ENCODE results near the gene SPON1.
"Not testable (repeated sequence)": the region's sequence is repeated elsewhere in the genome, so short reads cannot be mapped to it uniquely, and the experiment has no call there.

Gene SPON1

GRCh38 chr11:14232652-14233051 is 270.1 kb downstream of the SPON1 start:
- no peak for ATAC-seq
- Mint-ChIP-seq H3K27ac (no peak overlapping the region), H3K4me1 (peaks cover 3% of the 10 kb centered on the region), H3K9me3 (no peaks in the 10 kb centered on the region), H3K36me3 (ENCODE audit: low read depth) (no peaks in the 10 kb centered on the region), H3K4me3 (no peak overlapping the region), H3K27me3 (peaks cover 2% of the 10 kb centered on the region)
- no peak for DNase-seq

DNA sequence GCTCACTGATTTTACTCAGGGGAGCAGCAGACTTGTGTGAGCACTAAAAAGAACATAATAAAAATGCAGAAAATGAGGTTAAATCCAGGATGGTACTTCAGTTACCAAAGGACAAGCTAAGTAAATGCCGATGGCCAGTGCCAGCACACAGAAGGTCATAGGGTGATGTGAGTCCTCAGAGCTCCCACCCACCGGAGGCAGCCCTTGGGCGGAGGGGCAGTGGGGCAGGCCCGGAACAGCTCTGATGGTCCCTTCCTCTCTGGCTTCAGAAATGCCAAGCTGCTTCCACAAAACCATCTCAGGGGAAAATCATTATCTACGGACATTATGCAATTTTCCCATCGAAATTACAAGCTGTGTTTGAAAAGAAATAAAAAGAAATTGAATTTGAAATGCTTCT is 271.9 kb downstream of the SPON1 start:
- peaks cover 6% of the 10 kb centered on the region for H3K4me1 Mint-ChIP-seq
- DNase-seq: no peak
- no peaks in the 10 kb centered on the region for H3K9me3 Mint-ChIP-seq
- no peak overlapping the region for H3K27ac Mint-ChIP-seq
- no peak overlapping the region for H3K4me3 Mint-ChIP-seq
- ATAC-seq: no peak
- peaks cover 2% of the 10 kb centered on the region for H3K27me3 Mint-ChIP-seq
- no peaks in the 10 kb centered on the region for H3K36me3 Mint-ChIP-seq (ENCODE audit: low read depth)

DNA sequence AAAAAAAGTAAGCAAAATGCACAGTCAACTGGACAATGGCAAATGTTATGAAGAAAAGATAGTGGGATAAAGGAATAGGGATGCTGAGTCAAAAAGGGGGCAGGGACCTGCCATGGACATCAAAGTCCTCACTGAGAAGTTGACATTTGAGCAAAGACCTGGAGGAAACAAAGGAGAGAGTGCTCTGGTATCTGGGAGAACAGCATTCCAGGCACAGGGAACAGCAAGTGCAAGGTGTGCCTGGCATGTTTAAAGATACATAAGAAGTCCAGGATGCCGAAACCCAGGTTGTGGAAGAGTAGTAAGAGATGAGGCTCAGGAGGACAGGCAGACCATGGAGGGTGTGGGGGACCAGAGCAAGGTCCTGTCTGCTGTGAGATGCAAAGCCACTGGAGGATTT is 273.2 kb downstream of the SPON1 start:
- Mint-ChIP-seq H3K27ac (no peak overlapping the region), H3K36me3 (ENCODE audit: low read depth) (no peaks in the 10 kb centered on the region), H3K27me3 (peaks cover under 1% of the 10 kb centered on the region), H3K4me3 (no peak overlapping the region), H3K4me1 (peaks cover 6% of the 10 kb centered on the region), H3K9me3 (no peaks in the 10 kb centered on the region)
- ATAC-seq: no peak
- no peak for DNase-seq

- DNase-seq: no peak
Measured at GRCh38 chr11:14237444-14237961, 275.0 kb downstream of the SPON1 start.

DNA sequence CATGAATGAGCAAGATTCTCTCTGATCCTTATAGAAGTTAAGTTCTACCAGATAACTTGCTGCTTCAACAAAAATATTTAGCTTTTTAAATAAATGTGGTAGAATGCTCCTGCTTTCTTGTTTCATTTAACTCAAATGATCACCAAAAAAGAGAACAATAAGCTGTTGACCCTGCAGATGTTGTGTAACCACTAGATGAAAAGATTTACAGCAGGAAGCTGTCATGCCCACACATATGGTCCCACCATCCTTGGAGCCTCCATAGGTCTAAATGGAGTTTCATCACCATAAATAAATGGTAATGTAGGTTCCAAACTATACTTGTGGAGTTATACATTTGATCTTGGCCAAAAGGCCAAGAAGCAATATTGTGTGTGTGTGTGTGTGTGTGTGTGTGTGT is 277.7 kb downstream of the SPON1 start:
- DNase-seq (no peak), ATAC-seq (no peak)
- Mint-ChIP-seq H3K27ac (no peak overlapping the region), H3K27me3 (no peaks in the 10 kb centered on the region), H3K4me1 (peaks cover 6% of the 10 kb centered on the region), H3K4me3 (no peak overlapping the region), H3K9me3 (no peaks in the 10 kb centered on the region), H3K36me3 (ENCODE audit: low read depth) (peaks cover 2% of the 10 kb centered on the region)

More at GRCh38 chr11:14237444-14237961, 275.0 kb downstream of the SPON1 start:
- Mint-ChIP-seq H3K27ac (no peak overlapping the region), H3K36me3 (ENCODE audit: low read depth) (no peaks in the 10 kb centered on the region), H3K27me3 (no peaks in the 10 kb centered on the region), H3K9me3 (no peaks in the 10 kb centered on the region), H3K4me1 (peaks cover 6% of the 10 kb centered on the region), H3K4me3 (no peak overlapping the region)
- peak; percentile 56 for ATAC-seq

- Mint-ChIP-seq H3K4me3 (no peak overlapping the region), H3K36me3 (ENCODE audit: low read depth) (peaks cover 2% of the 10 kb centered on the region), H3K27ac (no peak overlapping the region), H3K27me3 (no peaks in the 10 kb centered on the region), H3K9me3 (no peaks in the 10 kb centered on the region), H3K4me1 (peaks cover 6% of the 10 kb centered on the region)
- ATAC-seq: no peak
- no peak for DNase-seq
Measured at GRCh38 chr11:14240951-14241350, 278.4 kb downstream of the SPON1 start.

GRCh38 chr11:14242187-14242586 is 279.7 kb downstream of the SPON1 start:
- no peaks in the 10 kb centered on the region for H3K9me3 Mint-ChIP-seq
- DNase-seq: no peak
- peaks cover 4% of the 10 kb centered on the region for H3K4me1 Mint-ChIP-seq
- peaks cover 2% of the 10 kb centered on the region for H3K36me3 Mint-ChIP-seq (ENCODE audit: low read depth)
- H3K27ac Mint-ChIP-seq: no peak overlapping the region
- H3K27me3 Mint-ChIP-seq: no peaks in the 10 kb centered on the region
- H3K4me3 Mint-ChIP-seq: no peak overlapping the region
- ATAC-seq: no peak

DNA sequence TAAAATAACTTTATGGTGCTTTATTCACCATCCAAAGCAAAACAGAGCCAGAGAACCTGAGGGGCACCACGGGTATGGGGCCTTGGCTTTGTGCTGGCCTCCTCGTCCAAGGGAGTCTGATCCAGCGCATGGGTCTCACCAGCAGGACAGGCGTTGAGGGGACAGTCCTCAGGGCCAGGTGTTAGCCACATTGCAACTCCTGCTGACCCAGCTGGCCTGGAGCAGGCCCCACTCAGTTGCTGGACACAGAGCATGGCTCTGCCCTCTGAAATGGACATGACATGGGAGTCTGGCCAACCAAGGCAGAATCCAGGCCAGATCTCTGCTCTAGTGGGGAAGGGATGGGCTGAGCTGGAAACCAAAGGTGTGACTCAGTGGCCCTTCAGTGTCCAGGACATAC is 280.2 kb downstream of the SPON1 start:
- peaks cover 2% of the 10 kb centered on the region for H3K36me3 Mint-ChIP-seq (ENCODE audit: low read depth)
- peaks cover under 1% of the 10 kb centered on the region for H3K27me3 Mint-ChIP-seq
- H3K4me1 Mint-ChIP-seq: peaks cover 4% of the 10 kb centered on the region
- DNase-seq: no peak
- no peaks in the 10 kb centered on the region for H3K9me3 Mint-ChIP-seq
- no peak overlapping the region for H3K4me3 Mint-ChIP-seq
- H3K27ac Mint-ChIP-seq: no peak overlapping the region
- ATAC-seq: no peak

DNA sequence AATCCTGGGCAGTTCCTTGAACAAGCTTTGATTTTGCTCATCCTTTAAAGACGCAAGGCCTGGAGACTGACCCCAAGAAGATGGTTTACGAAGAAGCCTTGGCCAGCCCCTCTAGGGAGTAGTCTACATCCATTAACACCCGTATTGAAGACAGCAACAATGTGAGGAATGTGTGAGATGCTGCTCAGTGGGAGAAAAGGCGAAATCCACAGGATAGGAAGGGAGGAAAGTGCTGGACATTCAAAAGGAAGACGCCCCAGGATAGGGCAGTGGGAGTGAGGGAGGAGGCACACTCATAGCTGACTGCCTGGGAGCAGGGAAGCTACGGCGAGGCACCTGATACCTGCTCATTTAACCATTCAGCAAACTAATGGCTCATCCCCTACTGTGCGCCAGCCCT is 282.4 kb downstream of the SPON1 start:
- H3K4me3 Mint-ChIP-seq: no peak overlapping the region
- no peak for ATAC-seq
- H3K9me3 Mint-ChIP-seq: no peaks in the 10 kb centered on the region
- peaks cover 2% of the 10 kb centered on the region for H3K36me3 Mint-ChIP-seq (ENCODE audit: low read depth)
- no peak for DNase-seq
- peaks cover 2% of the 10 kb centered on the region for H3K27me3 Mint-ChIP-seq
- H3K27ac Mint-ChIP-seq: no peak overlapping the region
- peaks cover 15% of the 10 kb centered on the region for H3K4me1 Mint-ChIP-seq

DNA sequence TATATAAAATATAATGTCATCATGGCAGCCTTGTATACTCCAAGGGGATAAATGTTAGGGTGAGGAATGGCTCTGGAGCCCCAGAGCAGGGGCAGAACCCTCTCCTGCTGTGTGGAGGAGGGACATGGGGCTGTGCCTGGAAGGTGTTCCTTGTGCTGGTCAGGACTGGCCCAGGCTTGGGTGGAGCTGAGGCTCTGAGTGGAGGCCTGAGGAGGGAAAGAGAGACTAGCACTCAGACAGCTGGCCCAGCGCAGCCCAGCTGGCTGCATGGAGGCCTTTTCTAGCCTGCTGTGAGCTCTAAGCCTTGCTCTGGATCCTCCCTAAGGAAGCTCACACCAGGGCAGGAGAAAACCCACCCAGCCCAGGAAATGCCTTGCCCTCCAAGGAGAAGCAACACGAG is 282.9 kb downstream of the SPON1 start:
- H3K4me1 Mint-ChIP-seq: peaks cover 15% of the 10 kb centered on the region
- H3K36me3 Mint-ChIP-seq (ENCODE audit: low read depth): peaks cover 2% of the 10 kb centered on the region
- H3K4me3 Mint-ChIP-seq: no peak overlapping the region

GRCh38 chr11:14248580-14248981 is 286.1 kb downstream of the SPON1 start:
- ATAC-seq: no peak
- no peak overlapping the region for H3K4me3 Mint-ChIP-seq
- peaks cover 15% of the 10 kb centered on the region for H3K4me1 Mint-ChIP-seq
- H3K27ac Mint-ChIP-seq: no peak overlapping the region
- no peaks in the 10 kb centered on the region for H3K9me3 Mint-ChIP-seq
- peaks cover 2% of the 10 kb centered on the region for H3K27me3 Mint-ChIP-seq
- H3K36me3 Mint-ChIP-seq (ENCODE audit: low read depth): peaks cover 2% of the 10 kb centered on the region
- DNase-seq: no peak

More for the DNA sequence above, 282.9 kb downstream of the SPON1 start:
- Mint-ChIP-seq H3K9me3 (no peaks in the 10 kb centered on the region), H3K27me3 (peaks cover 2% of the 10 kb centered on the region), H3K27ac (no peak overlapping the region)
- no peak for ATAC-seq
- DNase-seq: no peak

GRCh38 chr11:14249121-14249963 is 286.8 kb downstream of the SPON1 start:
- H3K27me3 Mint-ChIP-seq: peaks cover 2% of the 10 kb centered on the region
- ATAC-seq: no peak
- peaks cover 15% of the 10 kb centered on the region for H3K4me1 Mint-ChIP-seq
- no peak overlapping the region for H3K27ac Mint-ChIP-seq
- DNase-seq: peak; percentile 70
- no peaks in the 10 kb centered on the region for H3K9me3 Mint-ChIP-seq
- H3K36me3 Mint-ChIP-seq (ENCODE audit: low read depth): no peaks in the 10 kb centered on the region
- H3K4me3 Mint-ChIP-seq: no peak overlapping the region

- H3K27me3 Mint-ChIP-seq: peaks cover 2% of the 10 kb centered on the region
- H3K36me3 Mint-ChIP-seq (ENCODE audit: low read depth): no peaks in the 10 kb centered on the region
- H3K27ac Mint-ChIP-seq: no peak overlapping the region
- no peak for DNase-seq
- no peak for ATAC-seq
- H3K4me3 Mint-ChIP-seq: no peak overlapping the region
- peaks cover 15% of the 10 kb centered on the region for H3K4me1 Mint-ChIP-seq
- no peaks in the 10 kb centered on the region for H3K9me3 Mint-ChIP-seq
Measured at GRCh38 chr11:14251754-14252153, 289.2 kb downstream of the SPON1 start.

- not testable (repeated sequence) for H3K9me3 Mint-ChIP-seq; ATAC-seq; DNase-seq; H3K36me3 Mint-ChIP-seq (ENCODE audit: low read depth); H3K27me3 Mint-ChIP-seq; H3K27ac Mint-ChIP-seq; H3K4me3 Mint-ChIP-seq
- H3K4me1 Mint-ChIP-seq: peaks cover 15% of the 10 kb centered on the region
Measured at GRCh38 chr11:14252501-14252900, 290.0 kb downstream of the SPON1 start.

DNA sequence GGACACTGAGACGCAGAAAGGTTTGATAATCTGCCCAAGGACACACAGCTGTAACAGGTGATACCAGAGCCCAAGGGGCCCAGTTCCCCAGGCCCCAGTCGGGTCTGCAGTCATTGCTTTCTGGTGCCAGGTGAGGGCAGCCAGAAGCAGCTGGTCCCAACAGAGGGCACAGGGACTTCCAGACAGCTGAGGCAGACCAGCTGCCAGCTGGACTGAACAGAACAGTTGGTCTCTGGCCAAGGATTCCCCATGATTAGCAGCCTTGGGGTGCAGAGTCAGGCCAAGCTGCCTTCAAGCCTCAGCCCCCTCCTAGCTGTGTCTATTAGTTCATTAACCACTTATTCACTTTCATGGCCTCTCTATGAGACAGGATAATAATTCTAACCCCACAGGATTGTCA is 290.9 kb downstream of the SPON1 start:
- ATAC-seq: no peak

More for the DNA sequence above, 290.9 kb downstream of the SPON1 start:
- H3K9me3 Mint-ChIP-seq: no peaks in the 10 kb centered on the region
- no peaks in the 10 kb centered on the region for H3K36me3 Mint-ChIP-seq (ENCODE audit: low read depth)
- DNase-seq: no peak
- no peak overlapping the region for H3K27ac Mint-ChIP-seq
- no peak overlapping the region for H3K4me3 Mint-ChIP-seq
- peaks cover 9% of the 10 kb centered on the region for H3K4me1 Mint-ChIP-seq
- H3K27me3 Mint-ChIP-seq: no peaks in the 10 kb centered on the region

All from activated naive CD8-positive, alpha-beta T cell treated with anti-CD3 and anti-CD28 coated beads, Interleukin-2, amount 50 U/mL, for 24 hours (primary cell).